GM19468 (cell line): ENCODE data around the gene OR2T2.
"Not testable (repeated sequence)": the region's sequence is repeated elsewhere in the genome, so short reads cannot be mapped to it uniquely, and the experiment has no call there.

Experiments used
- ATAC-seq: cut with Tn5 transposase; IDR thresholded peaks from one replicate; pipeline ENCODE4 v1.9.1; 2021; ENCODE audit warnings: mild to moderate bottlenecking, moderate library complexity, moderate number of reproducible peaks; ENCODE audit not compliant: unreplicated experiment; ENCODE audit errors: extremely low read depth

Gene OR2T2, protein sequence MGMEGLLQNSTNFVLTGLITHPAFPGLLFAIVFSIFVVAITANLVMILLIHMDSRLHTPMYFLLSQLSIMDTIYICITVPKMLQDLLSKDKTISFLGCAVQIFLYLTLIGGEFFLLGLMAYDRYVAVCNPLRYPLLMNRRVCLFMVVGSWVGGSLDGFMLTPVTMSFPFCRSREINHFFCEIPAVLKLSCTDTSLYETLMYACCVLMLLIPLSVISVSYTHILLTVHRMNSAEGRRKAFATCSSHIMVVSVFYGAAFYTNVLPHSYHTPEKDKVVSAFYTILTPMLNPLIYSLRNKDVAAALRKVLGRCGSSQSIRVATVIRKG

DNA sequence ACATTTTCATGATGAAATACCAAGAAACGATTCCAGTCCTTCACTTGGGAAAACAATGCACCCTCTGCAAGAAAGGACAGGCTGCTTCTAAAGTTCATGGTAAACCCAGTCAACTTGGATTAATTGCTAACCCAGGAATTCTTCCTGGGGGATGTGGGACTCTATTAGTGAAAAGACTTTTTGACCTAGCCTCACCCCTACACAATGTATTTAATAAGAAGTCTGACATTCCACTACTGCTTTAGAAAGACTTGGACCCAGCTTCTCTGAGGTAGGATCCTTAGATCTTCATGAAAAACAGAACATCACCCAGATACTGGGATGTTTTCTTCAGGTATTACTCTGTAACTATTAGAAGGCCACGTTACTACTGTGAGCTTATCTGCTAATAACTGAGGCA lies at the start of gene OR2T2:
Gene OR2T2 (plus strand): TSS at position 239 of the 400 bp plus-strand sequence. CDS start 7,161 bp downstream, outside the sequence.
- not testable (repeated sequence) for ATAC-seq

DNA sequence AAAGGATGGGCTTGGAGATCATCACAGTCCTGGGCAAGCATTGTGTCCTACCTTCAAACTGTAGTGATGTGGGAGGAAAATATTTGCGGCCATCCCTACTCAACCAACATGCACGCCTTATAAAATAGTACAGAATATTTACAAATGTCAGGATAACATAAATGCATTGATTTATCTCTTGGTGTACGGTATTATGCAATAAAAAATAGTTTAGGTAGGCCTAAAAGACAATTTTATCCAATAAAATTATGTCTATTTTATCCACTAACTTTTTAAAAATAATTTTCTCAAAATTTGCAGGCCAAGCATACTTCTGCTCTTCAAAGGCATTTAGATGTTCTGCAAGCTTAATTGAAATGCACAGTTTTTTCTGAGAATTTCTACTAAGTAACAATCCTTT lies 42.7 kb upstream of the OR2T2 start, which contains the start of gene OR2T1:
Gene OR2T1 (plus strand): TSS at position 301 of the 400 bp plus-strand sequence. CDS start 3,100 bp downstream, outside the sequence.
- ATAC-seq: no peak

DNA sequence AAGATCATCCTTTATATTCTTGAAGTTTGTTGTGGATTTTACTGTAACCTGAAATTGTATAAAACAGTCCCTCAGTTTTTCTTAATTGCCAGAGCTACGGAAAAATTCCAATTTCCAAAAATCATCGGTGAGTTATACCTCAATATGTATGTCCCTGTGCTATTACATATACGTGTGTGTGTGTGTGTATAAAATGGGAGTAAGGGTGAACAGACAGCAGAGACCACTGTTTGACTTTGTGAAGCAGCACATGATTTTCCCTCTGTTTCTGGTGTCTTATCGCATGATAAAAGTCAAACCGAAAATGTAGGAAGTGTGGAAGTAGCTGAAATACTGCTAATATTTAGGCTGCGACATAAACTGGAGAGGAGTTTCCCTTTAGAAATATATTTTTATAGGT lies 41.4 kb upstream of the OR2T2 start:
- ATAC-seq: no peak

DNA sequence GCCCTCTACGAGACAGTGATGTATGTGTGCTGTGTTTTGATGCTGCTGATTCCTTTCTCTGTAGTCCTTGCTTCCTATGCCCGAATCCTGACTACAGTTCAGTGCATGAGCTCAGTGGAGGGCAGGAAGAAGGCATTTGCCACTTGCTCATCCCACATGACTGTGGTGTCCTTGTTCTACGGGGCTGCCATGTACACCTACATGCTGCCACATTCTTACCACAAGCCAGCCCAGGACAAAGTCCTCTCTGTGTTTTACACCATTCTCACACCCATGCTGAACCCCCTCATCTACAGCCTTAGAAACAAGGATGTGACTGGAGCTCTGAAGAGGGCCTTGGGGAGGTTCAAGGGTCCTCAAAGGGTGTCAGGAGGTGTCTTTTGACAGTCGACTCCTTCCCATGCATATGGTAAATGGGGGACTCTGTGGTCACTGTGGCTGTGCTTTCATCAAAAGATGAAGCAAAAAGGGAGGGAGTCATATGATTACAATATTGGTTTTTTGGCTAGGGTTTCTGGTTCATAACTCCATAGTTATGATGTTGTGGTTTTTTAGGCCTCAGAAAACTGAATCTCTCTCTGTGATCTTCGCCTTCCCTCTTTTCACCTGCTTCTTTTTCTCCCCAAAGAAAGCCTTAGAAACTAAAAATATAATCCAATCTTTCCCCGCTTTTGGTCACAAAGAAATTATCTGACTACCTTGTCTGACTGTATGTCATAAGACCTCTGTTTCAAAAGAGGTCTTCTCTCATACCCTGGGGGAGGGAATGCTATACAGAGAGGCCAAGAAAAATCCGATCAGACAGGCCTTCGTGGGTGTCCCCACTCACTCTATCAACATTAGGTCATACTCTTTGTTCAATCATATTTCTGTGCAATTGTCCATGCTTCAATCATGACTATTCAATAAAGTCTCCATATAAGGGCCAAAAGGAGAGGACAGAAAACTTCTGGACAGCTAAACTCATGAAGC lies 38.4 kb upstream of the OR2T2 start:
- no peak for ATAC-seq

DNA sequence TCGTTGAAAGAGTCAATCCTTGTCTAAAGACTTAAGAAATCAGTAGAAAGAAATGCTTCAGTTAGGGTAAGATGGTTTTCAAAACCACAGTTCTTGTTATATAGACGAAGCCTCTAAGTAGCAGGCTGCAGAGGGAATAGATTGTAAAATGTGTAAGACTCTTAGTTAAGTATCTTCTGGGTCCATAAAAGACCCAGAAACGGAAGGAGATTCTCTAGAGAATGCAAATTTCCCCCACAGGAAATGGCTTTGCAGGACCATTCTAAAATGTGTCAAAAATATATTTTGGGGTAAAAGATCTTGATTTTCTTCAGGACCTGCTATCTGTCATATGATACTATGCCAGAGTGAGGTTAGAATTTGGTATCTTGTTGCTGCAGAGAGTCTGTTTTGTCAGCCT lies 29.2 kb upstream of the OR2T2 start:
- no peak for ATAC-seq

DNA sequence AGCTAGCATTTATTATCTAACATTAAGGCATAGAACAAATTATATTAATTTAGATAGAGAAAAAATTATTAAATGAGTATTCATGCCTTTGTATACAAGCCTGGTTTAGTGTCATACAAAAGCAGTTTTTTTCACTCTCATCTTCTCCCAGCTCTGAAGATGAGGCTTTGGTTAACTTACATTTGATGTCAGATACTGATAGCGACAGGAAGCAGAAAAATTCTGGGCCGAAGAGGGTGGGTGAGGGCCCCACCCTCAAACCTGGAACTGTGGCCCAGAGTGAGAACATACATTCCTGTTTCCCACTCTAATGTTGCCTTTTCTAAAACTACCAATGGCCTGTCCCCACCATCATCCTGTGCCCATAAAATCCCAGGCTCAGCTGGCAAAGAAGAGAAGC lies 27.6 kb upstream of the OR2T2 start:
- ATAC-seq: no peak

DNA sequence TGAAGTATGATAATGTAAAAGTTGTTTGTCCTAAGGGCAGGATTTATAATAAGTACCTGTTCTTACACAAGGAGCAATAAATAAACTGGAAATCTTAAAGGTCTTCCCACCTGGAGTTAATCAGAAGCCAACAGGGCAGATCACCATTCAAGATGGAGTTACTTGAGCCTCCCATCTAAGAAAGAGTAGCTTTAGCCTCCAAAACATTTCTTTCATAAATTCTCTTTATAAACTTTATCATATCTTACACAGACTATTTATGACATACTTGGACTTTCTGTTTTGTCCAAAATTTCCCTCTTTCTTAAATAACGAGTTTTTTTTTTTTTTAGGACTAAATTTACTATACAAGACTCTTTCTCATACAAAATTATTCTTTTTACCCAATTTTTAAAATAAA lies 24.1 kb upstream of the OR2T2 start:
- ATAC-seq: no peak

DNA sequence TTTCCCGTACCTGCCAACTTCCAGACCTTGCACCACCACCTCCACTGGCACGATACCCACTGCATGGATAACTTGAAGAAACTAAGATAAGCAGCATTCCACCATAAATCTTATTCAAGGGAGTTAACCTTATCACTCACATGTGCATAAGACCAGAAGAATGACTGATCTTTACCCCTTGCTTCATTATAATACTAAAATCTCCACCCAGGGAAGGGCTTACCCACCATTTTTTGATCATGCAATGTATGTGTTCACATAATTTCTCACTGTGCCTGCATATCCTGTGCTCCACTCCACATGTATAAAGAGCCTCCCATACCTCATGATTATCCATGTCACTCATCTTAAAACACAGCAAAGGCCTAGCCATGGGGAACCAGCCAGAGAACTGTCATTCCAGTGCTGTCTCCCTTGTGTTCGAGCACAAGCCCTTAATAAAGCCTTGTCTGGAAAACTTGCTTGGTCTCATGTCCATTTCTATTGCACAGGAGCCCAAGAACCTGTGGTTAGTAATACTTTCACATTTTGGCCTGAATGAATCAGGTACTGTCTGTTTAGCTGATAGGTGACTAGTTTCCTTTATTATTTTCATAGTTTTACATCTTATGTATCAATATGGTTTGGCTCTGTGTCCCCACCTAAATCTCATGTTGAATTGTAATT lies 17.8 kb upstream of the OR2T2 start:
- ATAC-seq: peak; percentile 13

DNA sequence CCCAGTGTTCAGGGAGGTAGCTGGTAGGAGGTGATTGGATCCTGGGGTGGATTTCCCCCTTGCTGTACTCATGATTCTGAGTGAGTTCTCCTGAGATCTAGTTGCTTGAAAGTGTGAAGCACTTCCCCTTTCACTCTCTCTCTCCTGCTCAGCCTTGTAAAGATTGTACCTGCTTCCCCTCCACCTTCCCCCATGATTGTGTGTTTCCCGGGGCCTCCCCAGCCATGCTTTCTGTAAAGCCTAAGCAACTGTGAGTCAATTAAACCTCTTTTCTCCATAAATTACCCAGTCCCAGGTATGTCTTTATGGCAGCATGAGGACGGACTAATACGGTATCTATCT lies 17.3 kb upstream of the OR2T2 start:
- peak; percentile 61 for ATAC-seq

DNA sequence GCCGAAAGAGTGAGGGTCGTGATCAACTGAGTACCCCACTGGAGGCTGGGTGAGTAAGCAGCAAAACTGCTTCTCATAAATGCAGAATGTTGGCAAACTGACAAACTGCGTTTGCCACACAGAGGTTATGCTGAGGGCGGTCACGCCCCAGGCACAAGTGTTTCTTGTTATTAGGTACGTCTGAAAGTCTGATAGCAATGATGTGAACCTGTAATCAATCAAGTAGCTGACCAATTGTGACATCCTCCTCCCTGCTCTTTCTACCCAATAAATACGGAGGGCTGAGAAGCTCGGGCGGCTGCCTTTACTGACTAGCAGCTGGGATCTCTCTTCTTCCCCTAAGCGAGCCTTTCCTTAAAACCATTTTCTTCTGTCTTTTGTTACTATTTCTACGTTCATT lies 13.8 kb upstream of the OR2T2 start:
- ATAC-seq: not testable (repeated sequence)

DNA sequence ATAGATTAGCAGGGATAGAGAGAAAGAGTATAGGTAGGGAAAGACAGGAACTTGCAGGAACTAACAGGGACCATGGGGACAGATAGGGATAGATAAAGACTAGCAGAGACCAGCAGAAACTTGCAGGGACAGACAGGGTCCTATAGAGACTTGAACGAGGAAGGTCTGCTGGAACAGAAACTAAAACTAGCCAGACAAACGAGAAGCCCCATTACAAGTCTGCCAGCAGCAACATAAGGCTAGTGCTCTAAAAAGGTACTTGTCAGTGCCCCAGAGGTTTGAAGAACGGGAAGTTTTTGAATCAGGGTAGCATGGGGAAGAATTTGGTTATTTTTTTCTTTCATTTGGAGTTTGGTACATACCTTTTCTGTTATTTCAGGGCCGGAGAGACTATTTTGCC lies 13.2 kb upstream of the OR2T2 start:
- ATAC-seq: not testable (repeated sequence)

DNA sequence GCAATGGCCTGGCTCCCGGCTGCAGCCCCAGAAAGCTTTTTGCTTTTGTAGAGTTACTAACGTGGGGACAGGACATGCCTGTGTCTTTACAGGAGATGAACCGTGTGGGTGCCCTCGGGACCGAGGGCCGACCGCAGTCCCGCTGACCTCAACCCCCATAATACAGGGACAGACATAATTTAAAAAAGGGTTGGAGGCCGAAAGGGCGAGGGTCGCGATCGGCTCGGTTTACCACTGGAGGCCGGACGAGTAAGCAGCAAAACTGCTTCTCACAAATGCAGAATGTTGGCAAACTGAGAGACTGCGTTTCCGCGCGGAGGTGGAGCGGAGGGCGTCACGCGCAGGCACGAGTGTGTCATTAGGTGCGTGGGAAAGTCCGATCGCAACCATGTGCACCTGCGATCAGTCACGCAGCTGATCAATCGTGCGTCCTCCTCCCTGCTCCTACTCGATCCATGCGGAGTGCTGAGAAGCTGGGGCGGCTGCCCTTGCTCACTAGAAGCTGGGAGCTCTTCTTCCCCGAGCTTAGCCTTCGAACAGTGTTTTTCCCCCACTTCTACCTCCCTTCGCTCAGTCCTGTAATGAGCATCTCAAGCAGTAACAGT lies 11.5 kb upstream of the OR2T2 start:
- not testable (repeated sequence) for ATAC-seq

DNA sequence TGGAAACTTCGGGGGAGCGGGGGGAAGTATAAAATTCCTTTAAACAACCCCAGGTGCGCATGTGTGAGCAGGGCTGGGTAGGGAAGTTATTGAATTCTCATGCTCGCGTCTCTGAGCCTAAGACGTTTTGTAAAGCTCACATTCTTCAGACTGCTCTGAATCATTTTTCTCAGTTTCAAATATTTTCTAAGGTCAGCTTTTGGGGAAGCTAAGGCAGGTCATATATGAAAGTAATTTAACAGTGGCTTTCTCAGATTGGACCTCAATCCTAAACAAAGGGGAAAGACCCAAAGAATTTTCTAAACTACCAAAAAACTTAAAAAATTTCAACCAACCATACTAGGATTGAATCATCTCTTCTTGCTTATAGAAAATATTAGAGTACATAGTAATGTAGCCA lies 10.5 kb upstream of the OR2T2 start:
- ATAC-seq: not testable (repeated sequence)

DNA sequence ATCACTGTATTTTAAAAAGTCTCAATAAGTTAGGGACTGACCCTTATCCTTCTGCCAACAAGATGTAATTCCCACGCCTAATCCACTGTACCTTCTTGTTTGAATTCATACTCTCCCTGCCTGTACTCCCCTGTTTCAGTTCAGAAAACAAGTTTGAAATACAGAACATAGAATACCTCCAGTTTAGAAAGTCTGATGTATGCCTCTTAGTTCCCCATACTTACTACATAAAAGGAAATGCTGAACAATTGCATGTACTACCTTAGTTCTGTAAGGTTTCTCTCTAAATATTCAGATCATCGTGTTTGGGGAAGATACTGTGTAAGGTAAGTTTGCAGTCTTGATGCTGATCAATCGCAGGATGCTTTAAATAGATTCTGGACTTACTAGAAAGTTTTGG lies 9.1 kb upstream of the OR2T2 start:
- peak; percentile 30 for ATAC-seq

DNA sequence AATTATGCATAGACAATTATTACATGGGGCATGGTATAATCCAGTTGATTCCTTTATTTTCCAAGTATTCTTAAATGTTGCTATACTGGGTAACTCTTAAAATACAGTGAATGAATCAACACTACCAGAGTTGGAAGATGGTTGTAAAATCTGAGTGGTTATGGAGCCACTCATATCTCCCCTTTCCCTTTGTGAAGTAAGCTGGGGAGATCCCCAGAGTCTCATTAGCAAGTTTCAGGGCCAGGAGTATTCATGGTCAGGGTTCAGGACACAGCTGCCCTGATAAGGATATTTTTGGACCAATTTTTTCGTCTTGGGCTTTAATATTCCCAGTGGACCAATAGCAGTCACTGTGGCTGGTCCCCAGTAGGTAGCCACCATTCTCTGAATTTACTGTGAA lies 6.8 kb upstream of the OR2T2 start:
- ATAC-seq: not testable (repeated sequence)

DNA sequence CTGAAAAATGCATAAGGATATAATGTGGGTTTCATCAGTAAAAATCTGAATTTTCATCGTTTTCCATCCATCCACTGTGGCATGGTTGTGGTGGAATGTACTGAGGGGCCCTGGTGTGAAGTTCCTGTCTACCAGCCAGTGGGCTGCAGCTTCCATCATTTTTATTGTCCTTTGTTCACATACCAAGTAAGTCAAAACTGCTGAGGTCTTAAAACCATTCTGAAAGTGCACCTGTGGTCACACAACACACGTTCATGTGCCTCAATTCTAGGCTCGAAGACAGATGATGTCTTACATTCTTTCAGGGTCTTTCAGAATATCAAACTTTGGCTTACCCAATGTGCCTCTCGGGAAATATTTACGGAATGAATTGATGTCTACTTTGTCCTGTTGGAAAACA lies 6.2 kb upstream of the OR2T2 start:
- ATAC-seq: not testable (repeated sequence)

DNA sequence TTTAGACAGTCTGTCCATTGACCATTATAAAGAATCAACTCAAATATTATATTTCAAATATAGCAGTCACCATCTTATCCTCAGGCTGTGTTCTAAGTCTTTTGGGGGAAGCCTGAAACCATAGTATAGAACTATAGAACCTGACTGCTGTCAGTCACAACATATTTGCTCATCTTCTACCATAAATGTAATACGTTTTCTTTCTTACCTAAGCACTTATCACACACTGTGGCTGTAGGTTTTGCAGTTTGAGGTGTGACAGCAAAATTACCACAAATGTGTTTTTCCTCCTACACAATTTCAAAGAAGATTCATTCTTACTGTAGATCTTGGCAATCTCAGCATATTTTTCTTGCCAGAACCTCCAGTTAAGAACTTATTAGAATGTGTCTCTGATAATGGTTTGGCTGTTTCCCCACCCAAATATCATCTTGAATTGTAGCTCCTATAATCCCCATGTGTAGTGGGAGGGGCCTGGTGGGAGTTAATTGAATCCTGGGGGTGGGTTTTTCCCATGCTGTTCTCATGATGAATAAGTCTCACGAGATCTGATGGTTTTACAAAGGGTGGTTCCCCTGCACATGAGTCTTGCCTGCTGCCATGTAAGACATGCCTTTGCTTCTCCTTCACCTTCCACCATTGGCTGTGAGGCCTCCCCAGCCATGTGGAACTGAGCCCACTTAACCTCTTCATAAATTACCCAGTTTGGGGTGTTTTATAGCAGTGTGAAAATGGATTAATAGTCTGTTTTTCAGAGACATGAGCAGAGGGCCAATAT lies 2.7 kb upstream of the OR2T2 start:
- ATAC-seq: not testable (repeated sequence)

DNA sequence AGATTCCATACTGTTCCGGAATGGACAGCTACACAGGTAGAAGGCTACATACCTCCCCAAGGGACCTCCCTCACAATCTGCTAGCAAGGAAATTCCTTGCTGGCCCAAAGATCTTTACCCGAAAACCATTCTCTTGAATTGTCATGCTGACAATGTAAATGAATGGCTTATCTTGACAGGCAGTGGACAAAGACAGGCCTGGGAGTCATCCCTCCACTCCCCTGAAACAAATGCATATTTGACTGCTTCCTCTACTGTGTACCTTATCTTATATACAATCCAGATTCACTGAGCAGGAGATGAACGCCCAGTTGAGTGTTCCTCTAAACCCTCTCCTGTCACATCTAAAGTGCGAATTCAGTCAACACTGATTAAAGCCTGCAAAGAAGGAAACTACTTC lies 834 bp upstream of the OR2T2 start:
- not testable (repeated sequence) for ATAC-seq

DNA sequence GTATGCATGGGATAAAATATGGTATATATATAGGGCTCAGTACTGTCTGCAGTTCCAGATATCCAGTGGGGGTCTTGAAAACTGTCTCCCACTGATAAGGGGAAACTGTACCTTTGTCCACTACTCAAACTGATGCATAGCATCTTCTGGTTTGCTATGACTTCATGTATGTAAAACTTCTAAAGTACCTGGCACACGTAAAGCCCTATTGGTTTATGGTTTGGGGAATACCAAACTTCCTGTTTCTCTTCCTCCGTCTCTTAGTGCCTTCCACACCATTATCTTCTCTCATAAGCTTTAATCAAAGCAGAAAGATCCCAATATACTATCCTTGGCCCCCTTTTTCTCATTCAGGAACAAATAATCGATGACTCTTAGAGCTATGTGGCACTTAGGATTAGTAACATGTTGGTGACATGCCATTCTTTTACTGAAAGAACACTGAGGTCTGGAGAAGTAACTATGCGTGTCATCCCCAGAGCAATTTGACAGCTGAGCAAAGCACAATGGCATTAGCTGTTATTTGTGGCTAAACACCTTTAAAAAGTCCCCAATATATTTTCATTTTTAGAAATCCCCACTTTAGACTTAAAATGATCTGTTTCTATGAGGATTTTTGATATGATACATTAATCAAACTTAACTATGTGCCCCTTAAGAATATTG lies 3.1 kb downstream of the OR2T2 start:
- peak; percentile 46 for ATAC-seq
